ENCODE results near the gene FBLN5. TPM values are rescaled to one million over a fixed set of nuclear protein-coding genes. Genes with fewer than 3 reads are reported as not detected.
A peak's percentile ranks its signal among the peaks of the same experiment; 100 is the strongest.
"Not testable (repeated sequence)": the region's sequence is repeated elsewhere in the genome, so short reads cannot be mapped to it uniquely, and the experiment has no call there.

The FBLN5 gene
- total RNA-seq, 1 donor from 2014 or later: 24.5 TPM

GRCh38 chr14:91872011-91872501 lies 75.4 kb downstream of the FBLN5 start:
- no peaks in the 10 kb centered on the region for H3K27me3 ChIP-seq (ENCODE audit: control insufficient read depth in 3 of 3, insufficient read depth in 3 of 3, low read length in 3 of 3)
- peaks cover 0 to 5% (median 0%) of the 10 kb centered on the region in 3 donors for H3K36me3 ChIP-seq (ENCODE audit: control insufficient read depth in 3 of 3, insufficient read depth in 3 of 3, low read length in 3 of 3)
- H3K9ac ChIP-seq (ENCODE audit: low read depth in 1 of 3, low read length in 3 of 3): no peak overlapping the region
- no peaks in the 10 kb centered on the region for H3K9me3 ChIP-seq (ENCODE audit: control insufficient read depth in 3 of 3, low read length in 3 of 3)
- peaks cover 23 to 27% (median 23%) of the 10 kb centered on the region in 3 donors for H3K4me1 ChIP-seq (ENCODE audit: control insufficient read depth in 3 of 3, insufficient read depth in 3 of 3, low read length in 3 of 3)
- H3K4me3 ChIP-seq (ENCODE audit: low read length in 3 of 3): no peak overlapping the region
- H3K27ac ChIP-seq (ENCODE audit: low read depth, low read length): peak overlapping the region; percentile 14

- H3K9ac ChIP-seq (ENCODE audit: low read depth in 1 of 3, low read length in 3 of 3); H3K36me3 ChIP-seq (ENCODE audit: control insufficient read depth in 3 of 3, insufficient read depth in 3 of 3, low read length in 3 of 3); H3K9me3 ChIP-seq (ENCODE audit: control insufficient read depth in 3 of 3, low read length in 3 of 3); H3K27me3 ChIP-seq (ENCODE audit: control insufficient read depth in 3 of 3, insufficient read depth in 3 of 3, low read length in 3 of 3); H3K4me3 ChIP-seq (ENCODE audit: low read length in 3 of 3): not testable (repeated sequence)
- H3K27ac ChIP-seq (ENCODE audit: low read depth, low read length): peak overlapping the region; percentile 14
- peaks cover 23 to 27% (median 23%) of the 10 kb centered on the region in 3 donors for H3K4me1 ChIP-seq (ENCODE audit: control insufficient read depth in 3 of 3, insufficient read depth in 3 of 3, low read length in 3 of 3)
These were observed 76.1 kb downstream of the FBLN5 start for GRCh38 chr14:91871401-91871800.

- H3K27ac ChIP-seq (ENCODE audit: low read depth, low read length): no peak overlapping the region
- H3K36me3 ChIP-seq (ENCODE audit: control insufficient read depth in 3 of 3, insufficient read depth in 3 of 3, low read length in 3 of 3): peaks cover 0 to 5% (median 0%) of the 10 kb centered on the region in 3 donors
- H3K4me3 ChIP-seq (ENCODE audit: low read length in 3 of 3): no peak overlapping the region
- peaks cover 23 to 27% (median 23%) of the 10 kb centered on the region in 3 donors for H3K4me1 ChIP-seq (ENCODE audit: control insufficient read depth in 3 of 3, insufficient read depth in 3 of 3, low read length in 3 of 3)
- no peaks in the 10 kb centered on the region for H3K27me3 ChIP-seq (ENCODE audit: control insufficient read depth in 3 of 3, insufficient read depth in 3 of 3, low read length in 3 of 3)
- H3K9ac ChIP-seq (ENCODE audit: low read depth in 1 of 3, low read length in 3 of 3): no peak overlapping the region
- H3K9me3 ChIP-seq (ENCODE audit: control insufficient read depth in 3 of 3, low read length in 3 of 3): no peaks in the 10 kb centered on the region
These were observed 76.6 kb downstream of the FBLN5 start for GRCh38 chr14:91870890-91871289.

GRCh38 chr14:91870001-91870400 lies 77.5 kb downstream of the FBLN5 start:
- Histone ChIP-seq H3K27me3 (ENCODE audit: control insufficient read depth in 3 of 3, insufficient read depth in 3 of 3, low read length in 3 of 3) (no peaks in the 10 kb centered on the region), H3K4me1 (ENCODE audit: control insufficient read depth in 3 of 3, insufficient read depth in 3 of 3, low read length in 3 of 3) (peaks cover 23 to 27% (median 23%) of the 10 kb centered on the region in 3 donors), H3K27ac (ENCODE audit: low read depth, low read length) (no peak overlapping the region), H3K9me3 (ENCODE audit: control insufficient read depth in 3 of 3, low read length in 3 of 3) (no peaks in the 10 kb centered on the region), H3K9ac (ENCODE audit: low read depth in 1 of 3, low read length in 3 of 3) (no peak overlapping the region), H3K36me3 (ENCODE audit: control insufficient read depth in 3 of 3, insufficient read depth in 3 of 3, low read length in 3 of 3) (peaks cover 0 to 5% (median 0%) of the 10 kb centered on the region in 3 donors), H3K4me3 (ENCODE audit: low read length in 3 of 3) (no peak overlapping the region)

- H3K4me3 ChIP-seq (ENCODE audit: low read length in 3 of 3): no peak overlapping the region
- peaks cover 0 to 5% (median 0%) of the 10 kb centered on the region in 3 donors for H3K36me3 ChIP-seq (ENCODE audit: control insufficient read depth in 3 of 3, insufficient read depth in 3 of 3, low read length in 3 of 3)
- no peaks in the 10 kb centered on the region for H3K27me3 ChIP-seq (ENCODE audit: control insufficient read depth in 3 of 3, insufficient read depth in 3 of 3, low read length in 3 of 3)
- H3K4me1 ChIP-seq (ENCODE audit: control insufficient read depth in 3 of 3, insufficient read depth in 3 of 3, low read length in 3 of 3): peaks cover 23 to 27% (median 23%) of the 10 kb centered on the region in 3 donors
- no peak overlapping the region for H3K9ac ChIP-seq (ENCODE audit: low read depth in 1 of 3, low read length in 3 of 3)
- H3K27ac ChIP-seq (ENCODE audit: low read depth, low read length): no peak overlapping the region
- no peaks in the 10 kb centered on the region for H3K9me3 ChIP-seq (ENCODE audit: control insufficient read depth in 3 of 3, low read length in 3 of 3)
These were observed 77.9 kb downstream of the FBLN5 start for GRCh38 chr14:91869556-91869955.

- Histone ChIP-seq H3K4me3 (ENCODE audit: low read length in 3 of 3) (no peak within 1 kb of the TSS), H3K27ac (ENCODE audit: low read depth, low read length) (no peak within 1 kb of the TSS), H3K27me3 (ENCODE audit: control insufficient read depth in 3 of 3, insufficient read depth in 3 of 3, low read length in 3 of 3) (no peaks in the 10 kb centered on the region), H3K36me3 (ENCODE audit: control insufficient read depth in 3 of 3, insufficient read depth in 3 of 3, low read length in 3 of 3) (peaks cover 0 to 5% (median 0%) of the 10 kb centered on the region in 3 donors), H3K9ac (ENCODE audit: low read depth in 1 of 3, low read length in 3 of 3) (no peak within 1 kb of the TSS), H3K4me1 (ENCODE audit: control insufficient read depth in 3 of 3, insufficient read depth in 3 of 3, low read length in 3 of 3) (peaks cover 8% of the 10 kb centered on the region in 3 donors), H3K9me3 (ENCODE audit: control insufficient read depth in 3 of 3, low read length in 3 of 3) (no peaks in the 10 kb centered on the region)
These were observed 80.0 kb downstream of the FBLN5 start, which contains the start of gene TC2N for GRCh38 chr14:91867316-91867988. TC2N (minus strand) TSS chr14:91867536; CDS start chr14:91813769, 53,767 bp downstream.

- H3K4me3 ChIP-seq (ENCODE audit: low read length in 3 of 3): no peak overlapping the region
These were observed 80.8 kb downstream of the FBLN5 start for GRCh38 chr14:91866511-91867295.

GRCh38 chr14:91866061-91866460 lies 81.4 kb downstream of the FBLN5 start:
- Histone ChIP-seq H3K9ac (ENCODE audit: low read depth in 1 of 3, low read length in 3 of 3) (no peak overlapping the region), H3K9me3 (ENCODE audit: control insufficient read depth in 3 of 3, low read length in 3 of 3) (no peaks in the 10 kb centered on the region), H3K36me3 (ENCODE audit: control insufficient read depth in 3 of 3, insufficient read depth in 3 of 3, low read length in 3 of 3) (peaks cover 0 to 5% (median 0%) of the 10 kb centered on the region in 3 donors), H3K4me1 (ENCODE audit: control insufficient read depth in 3 of 3, insufficient read depth in 3 of 3, low read length in 3 of 3) (no peaks in the 10 kb centered on the region), H3K4me3 (ENCODE audit: low read length in 3 of 3) (no peak overlapping the region), H3K27ac (ENCODE audit: low read depth, low read length) (no peak overlapping the region), H3K27me3 (ENCODE audit: control insufficient read depth in 3 of 3, insufficient read depth in 3 of 3, low read length in 3 of 3) (no peaks in the 10 kb centered on the region)

More at GRCh38 chr14:91866511-91867295, 80.8 kb downstream of the FBLN5 start:
- H3K27ac ChIP-seq (ENCODE audit: low read depth, low read length): no peak overlapping the region
- peaks cover 0 to 5% (median 0%) of the 10 kb centered on the region in 3 donors for H3K36me3 ChIP-seq (ENCODE audit: control insufficient read depth in 3 of 3, insufficient read depth in 3 of 3, low read length in 3 of 3)
- H3K9me3 ChIP-seq (ENCODE audit: control insufficient read depth in 3 of 3, low read length in 3 of 3): no peaks in the 10 kb centered on the region
- H3K4me1 ChIP-seq (ENCODE audit: control insufficient read depth in 3 of 3, insufficient read depth in 3 of 3, low read length in 3 of 3): peaks cover under 1% of the 10 kb centered on the region in 3 donors
- no peaks in the 10 kb centered on the region for H3K27me3 ChIP-seq (ENCODE audit: control insufficient read depth in 3 of 3, insufficient read depth in 3 of 3, low read length in 3 of 3)
- H3K9ac ChIP-seq (ENCODE audit: low read depth in 1 of 3, low read length in 3 of 3): no peak overlapping the region

- no peaks in the 10 kb centered on the region for H3K4me1 ChIP-seq (ENCODE audit: control insufficient read depth in 3 of 3, insufficient read depth in 3 of 3, low read length in 3 of 3)
- peaks cover 0 to 4% (median 2%) of the 10 kb centered on the region in 3 donors for H3K27me3 ChIP-seq (ENCODE audit: control insufficient read depth in 3 of 3, insufficient read depth in 3 of 3, low read length in 3 of 3)
- no peak overlapping the region for H3K27ac ChIP-seq (ENCODE audit: low read depth, low read length)
- H3K9ac ChIP-seq (ENCODE audit: low read depth in 1 of 3, low read length in 3 of 3): no peak overlapping the region
- no peaks in the 10 kb centered on the region for H3K36me3 ChIP-seq (ENCODE audit: control insufficient read depth in 3 of 3, insufficient read depth in 3 of 3, low read length in 3 of 3)
- H3K4me3 ChIP-seq (ENCODE audit: low read length in 3 of 3): no peak overlapping the region
- H3K9me3 ChIP-seq (ENCODE audit: control insufficient read depth in 3 of 3, low read length in 3 of 3): no peaks in the 10 kb centered on the region
These were observed 85.1 kb downstream of the FBLN5 start for GRCh38 chr14:91862417-91862816.

GRCh38 chr14:91861091-91861490 lies 86.4 kb downstream of the FBLN5 start:
- no peak overlapping the region for H3K27ac ChIP-seq (ENCODE audit: low read depth, low read length)
- H3K9ac ChIP-seq (ENCODE audit: low read depth in 1 of 3, low read length in 3 of 3): no peak overlapping the region
- no peak overlapping the region for H3K4me3 ChIP-seq (ENCODE audit: low read length in 3 of 3)
- H3K36me3 ChIP-seq (ENCODE audit: control insufficient read depth in 3 of 3, insufficient read depth in 3 of 3, low read length in 3 of 3): no peaks in the 10 kb centered on the region
- H3K9me3 ChIP-seq (ENCODE audit: control insufficient read depth in 3 of 3, low read length in 3 of 3): no peaks in the 10 kb centered on the region
- H3K4me1 ChIP-seq (ENCODE audit: control insufficient read depth in 3 of 3, insufficient read depth in 3 of 3, low read length in 3 of 3): peaks cover 5 to 7% (median 5%) of the 10 kb centered on the region in 3 donors
- H3K27me3 ChIP-seq (ENCODE audit: control insufficient read depth in 3 of 3, insufficient read depth in 3 of 3, low read length in 3 of 3): peaks cover 0 to 4% (median 2%) of the 10 kb centered on the region in 3 donors
